GM23248 (cell line): ENCODE results near the gene RHBG.
"Not testable (repeated sequence)": the region's sequence is repeated elsewhere in the genome, so short reads cannot be mapped to it uniquely, and the experiment has no call there.

Source experiments
- EZH2 ChIP-seq: fragments of 200-600 bp; sonication (generic); IDR thresholded peaks from 2 replicates; pipeline ENCODE4 v1.6.1; 2018; ENCODE audit warnings: antibody characterized with exemption, mild to moderate bottlenecking; ENCODE audit not compliant: insufficient read depth, poor library complexity, severe bottlenecking
- EZH2phosphoT487 ChIP-seq: fragments of 200-600 bp; sonication (generic); IDR thresholded peaks from 2 replicates; pipeline ENCODE4 v1.6.1; 2018; ENCODE audit warnings: antibody characterized with exemption, moderate library complexity, mild to moderate bottlenecking, low read depth; ENCODE audit not compliant: insufficient read depth

GRCh38 chr1:156346035-156346434, 23.0 kb upstream of the RHBG start:
- TF ChIP-seq EZH2, EZH2phosphoT487: not testable (repeated sequence)
